RWPE2 (cell line): ENCODE measurements around the gene CACNA1B.

ENCODE experiments used
- ATAC-seq: fragments of 200-7000 bp; cut with Tn5 transposase; 3 replicates; pipeline ENCODE4 v1.9.1; 2021; ENCODE audit warnings: low read depth
- DNase-seq: peaks from one replicate; pipeline ENCODE4 v3.0.0-alpha.2; 2020; ENCODE audit warnings: low spot score
- H3K27ac ChIP-seq: fragments of 450-650 bp; 2 replicates; pipeline ENCODE4 v1.5.1; 2017; ENCODE audit warnings: mild to moderate bottlenecking; ENCODE audit not compliant: poor library complexity, severe bottlenecking
- H3K27me3 ChIP-seq: fragments of 250-450 bp; sonication (Bioruptor Pico); 2 replicates; pipeline ENCODE4 v1.5.1; 2021; ENCODE audit warnings: mild to moderate bottlenecking, moderate library complexity; ENCODE audit not compliant: insufficient read depth, poor library complexity, severe bottlenecking
- H3K36me3 ChIP-seq: fragments of 250-450 bp; sonication (Bioruptor Pico); 2 replicates; pipeline ENCODE4 v1.5.1; 2020; ENCODE audit warnings: low read depth, mild to moderate bottlenecking, moderate library complexity
- H3K4me1 ChIP-seq: fragments of 250-450 bp; sonication (Bioruptor Pico); 2 replicates; pipeline ENCODE4 v1.5.1; 2021; ENCODE audit warnings: mild to moderate bottlenecking, moderate library complexity; ENCODE audit not compliant: insufficient read depth, poor library complexity, severe bottlenecking
- H3K4me3 ChIP-seq: fragments of 250-450 bp; sonication (Bioruptor Pico); 2 replicates; pipeline ENCODE4 v1.5.1; 2021; ENCODE audit warnings: mild to moderate bottlenecking, moderate library complexity; ENCODE audit not compliant: severe bottlenecking
- H3K9me3 ChIP-seq: fragments of 250-450 bp; sonication (Bioruptor Pico); 2 replicates; pipeline ENCODE4 v1.5.1; 2021; ENCODE audit warnings: mild to moderate bottlenecking, moderate library complexity; ENCODE audit not compliant: severe bottlenecking
- TF ChIP-seq, protein P1 (sequence below): fragments of 450-650 bp; IDR thresholded peaks from one replicate; pipeline ENCODE4 v1.5.1; 2017; ENCODE audit warnings: mild to moderate bottlenecking, moderate library complexity; ENCODE audit not compliant: poor library complexity, severe bottlenecking

The CACNA1B gene

DNA sequence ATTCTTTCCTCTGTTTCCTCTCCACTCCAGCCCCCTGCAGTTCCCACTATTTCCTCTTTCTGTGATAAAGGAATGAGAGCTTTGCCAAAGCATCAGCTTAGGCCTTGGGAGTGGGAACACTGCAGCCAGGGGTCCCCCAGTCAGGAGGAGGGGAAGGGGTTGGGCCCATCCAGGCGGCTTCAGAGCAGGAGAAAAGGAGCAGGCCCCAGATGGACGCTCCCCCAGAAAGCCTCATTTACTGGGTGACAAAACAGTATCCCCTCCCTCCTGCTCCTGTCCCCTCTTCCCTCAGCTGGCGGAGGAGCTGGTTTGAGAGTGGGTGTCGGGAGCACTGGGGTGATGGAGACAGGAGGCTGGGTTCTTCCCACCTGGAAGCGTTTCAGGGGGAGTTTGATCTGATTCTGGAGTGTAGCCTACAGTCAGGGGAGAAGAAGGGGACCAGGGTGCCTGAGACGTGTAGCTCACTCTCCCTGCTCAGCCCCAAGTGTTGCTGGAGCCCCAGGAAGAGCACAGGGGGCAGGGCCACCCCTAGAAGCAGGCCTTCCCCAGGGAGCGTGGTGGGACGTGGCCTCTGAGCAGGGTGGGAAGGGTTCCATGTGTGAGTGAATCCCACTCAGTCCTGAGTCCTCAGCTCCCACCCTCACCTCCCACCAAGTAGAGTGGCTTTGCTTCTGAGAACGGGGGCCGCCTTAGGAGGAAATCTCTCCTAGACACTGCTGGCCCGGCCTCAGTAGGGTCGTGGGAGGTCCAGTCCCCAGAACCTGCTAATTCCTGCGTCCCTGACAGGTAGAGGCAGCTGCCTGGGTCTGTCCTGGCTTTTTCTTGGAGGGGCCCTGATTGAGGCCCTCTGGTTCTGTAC lies 173.1 kb downstream of the CACNA1B start:
- no peaks in the 10 kb centered on the region for H3K9me3 ChIP-seq
- no peak for DNase-seq
- H3K36me3 ChIP-seq = no peaks in the 10 kb centered on the region
- H3K4me1 ChIP-seq = no peaks in the 10 kb centered on the region
- H3K4me3 ChIP-seq = no peak overlapping the region
- H3K27me3 ChIP-seq = peaks cover 4% of the 10 kb centered on the region
- H3K27ac ChIP-seq = no peak overlapping the region
- ATAC-seq = no peak
- TF ChIP-seq, protein P1, sequence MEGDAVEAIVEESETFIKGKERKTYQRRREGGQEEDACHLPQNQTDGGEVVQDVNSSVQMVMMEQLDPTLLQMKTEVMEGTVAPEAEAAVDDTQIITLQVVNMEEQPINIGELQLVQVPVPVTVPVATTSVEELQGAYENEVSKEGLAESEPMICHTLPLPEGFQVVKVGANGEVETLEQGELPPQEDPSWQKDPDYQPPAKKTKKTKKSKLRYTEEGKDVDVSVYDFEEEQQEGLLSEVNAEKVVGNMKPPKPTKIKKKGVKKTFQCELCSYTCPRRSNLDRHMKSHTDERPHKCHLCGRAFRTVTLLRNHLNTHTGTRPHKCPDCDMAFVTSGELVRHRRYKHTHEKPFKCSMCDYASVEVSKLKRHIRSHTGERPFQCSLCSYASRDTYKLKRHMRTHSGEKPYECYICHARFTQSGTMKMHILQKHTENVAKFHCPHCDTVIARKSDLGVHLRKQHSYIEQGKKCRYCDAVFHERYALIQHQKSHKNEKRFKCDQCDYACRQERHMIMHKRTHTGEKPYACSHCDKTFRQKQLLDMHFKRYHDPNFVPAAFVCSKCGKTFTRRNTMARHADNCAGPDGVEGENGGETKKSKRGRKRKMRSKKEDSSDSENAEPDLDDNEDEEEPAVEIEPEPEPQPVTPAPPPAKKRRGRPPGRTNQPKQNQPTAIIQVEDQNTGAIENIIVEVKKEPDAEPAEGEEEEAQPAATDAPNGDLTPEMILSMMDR = no peak

DNA sequence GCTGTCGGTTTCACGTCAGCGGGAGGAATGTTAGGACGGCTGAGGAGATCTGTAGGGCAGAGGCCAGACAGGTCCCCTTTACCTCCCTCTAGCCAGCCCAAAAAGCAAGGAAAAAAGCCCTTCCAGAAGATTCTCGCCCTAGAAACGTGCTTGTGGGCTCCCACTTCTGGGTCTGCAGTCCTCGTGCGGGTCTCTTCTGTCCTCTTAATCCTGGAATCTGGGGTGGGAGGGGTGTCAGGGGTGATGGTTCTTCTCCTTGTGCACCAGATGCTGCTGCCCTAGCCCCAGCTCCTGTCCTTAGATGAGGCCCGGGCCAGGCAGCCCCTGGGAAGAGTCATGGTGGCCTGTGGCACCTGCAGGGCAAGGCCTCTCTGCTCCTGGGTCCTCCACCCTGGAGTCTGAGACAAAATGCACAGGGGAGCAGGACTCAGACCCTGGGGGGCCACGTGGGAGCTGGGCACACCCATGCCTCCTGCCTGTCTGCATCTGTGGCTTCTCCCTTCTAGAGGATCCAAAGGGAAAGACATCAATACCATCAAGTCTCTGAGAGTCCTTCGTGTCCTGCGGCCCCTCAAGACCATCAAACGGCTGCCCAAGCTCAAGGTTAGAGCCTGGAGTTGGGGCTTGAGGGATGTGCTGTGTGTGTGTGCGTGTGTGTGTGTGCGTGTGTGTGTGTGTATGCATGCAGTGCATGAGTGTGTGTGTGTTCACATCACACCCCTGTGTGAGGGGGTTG lies 174.2 kb downstream of the CACNA1B start:
- Histone ChIP-seq H3K4me1 (no peaks in the 10 kb centered on the region), H3K36me3 (no peaks in the 10 kb centered on the region), H3K4me3 (no peak overlapping the region), H3K27ac (no peak overlapping the region), H3K27me3 (peaks cover 4% of the 10 kb centered on the region), H3K9me3 (no peaks in the 10 kb centered on the region)
- ATAC-seq = no peak
- no peak for DNase-seq
- TF ChIP-seq, protein P1 = no peak

DNA sequence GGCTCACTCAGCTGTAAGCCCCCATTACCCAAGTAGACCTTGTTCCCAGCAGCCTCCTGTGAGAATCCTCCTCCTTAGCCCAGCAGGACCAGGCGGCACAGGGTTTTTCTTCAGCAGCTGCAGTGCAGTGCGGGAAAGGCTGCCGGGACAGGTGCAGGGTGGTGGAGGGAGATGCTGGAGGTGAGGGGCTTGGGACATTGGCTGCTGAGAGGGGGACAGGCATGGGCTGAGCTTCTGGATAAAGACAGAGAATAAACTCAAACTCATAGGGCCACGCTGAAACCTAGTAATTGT lies 174.7 kb downstream of the CACNA1B start:
- Histone ChIP-seq H3K36me3 (no peaks in the 10 kb centered on the region), H3K4me1 (no peaks in the 10 kb centered on the region), H3K4me3 (no peak overlapping the region), H3K9me3 (no peaks in the 10 kb centered on the region), H3K27me3 (peaks cover 4% of the 10 kb centered on the region), H3K27ac (no peak overlapping the region)
- TF ChIP-seq, protein P1 = no peak
- ATAC-seq = no peak
- DNase-seq = no peak

DNA sequence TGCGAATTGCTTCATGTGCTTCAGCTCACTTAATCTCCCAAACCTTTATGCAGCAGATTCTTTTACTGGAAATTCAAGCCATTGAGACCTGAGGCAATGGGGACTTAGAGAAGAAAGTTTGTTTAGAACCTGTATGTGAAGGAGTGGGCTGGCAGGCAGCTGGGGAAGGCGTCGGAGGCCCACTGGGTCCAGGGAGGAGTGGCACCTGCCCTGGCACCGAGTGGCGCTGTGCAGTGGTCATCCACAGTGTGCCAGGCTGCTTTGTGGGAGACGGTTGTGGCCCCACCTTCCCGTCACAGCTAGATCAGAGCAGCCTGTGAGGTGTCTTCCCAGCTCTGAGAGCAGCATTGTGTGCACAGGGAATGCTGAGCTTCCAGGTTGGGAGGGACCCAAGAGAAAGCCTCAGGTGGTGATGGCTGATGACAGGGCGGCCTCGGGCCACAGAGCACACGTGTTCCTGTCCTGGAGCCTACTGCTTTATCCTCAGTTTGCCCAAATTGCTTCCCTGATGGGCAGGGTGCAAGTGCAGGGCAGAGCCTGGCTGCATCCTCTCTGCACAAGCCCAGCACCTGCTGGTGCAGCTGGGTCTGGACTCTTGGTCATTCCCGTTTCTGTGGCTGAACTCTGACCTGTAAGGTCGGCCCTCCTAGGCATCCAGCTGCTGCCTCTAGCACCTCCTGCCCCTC lies 175.2 kb downstream of the CACNA1B start:
- Histone ChIP-seq H3K27ac (no peak overlapping the region), H3K36me3 (no peaks in the 10 kb centered on the region), H3K4me1 (no peaks in the 10 kb centered on the region), H3K9me3 (no peaks in the 10 kb centered on the region), H3K27me3 (peaks cover 4% of the 10 kb centered on the region), H3K4me3 (no peak overlapping the region)
- ATAC-seq (no peak), DNase-seq (no peak)
- TF ChIP-seq, protein P1 = no peak
